K562 (cell line): ENCODE data around the gene ANKZF1. TPM values are rescaled to one million over a fixed set of nuclear protein-coding genes. Genes with fewer than 3 reads are reported as not detected.

Experiments used
- ATAC-seq: fragments of 200-7000 bp; cut with Tn5 transposase; 3 replicates; pipeline ENCODE4 v1.9.1; 2020; ENCODE audit warnings: moderate library complexity
- BruUV-seq: library from RNA; stranded (reverse); fragments of 400-500 nt; replicated peaks from 2 replicates; lab custom pipeline; 2021; lab: Mats Ljungman, UMichigan
- CTCF ChIA-PET: fragments of 300-600 bp; formaldehyde crosslinking; extraction: SDS; loops from one replicate; lab custom pipeline; 2021; ENCODE audit warnings: low intra/inter-chr PET ratio; lab: Yijun Ruan, JAX
- POLR2A ChIA-PET: fragments of 300-600, 350-650 bp; sonication (Branson Sonifier 250); formaldehyde crosslinking; extraction: SDS; loops from one replicate; lab custom pipeline; 2021; ENCODE audit warnings: antibody characterized with exemption, inconsistent platforms; lab: Yijun Ruan, JAX
- DNase-seq, 4 experiments: peaks; one replicate each; pipeline versions ENCODE4 v3.0.0 to v3.0.0-alpha.2; 2011 to 2018; ENCODE audit warnings: low spot score in 3 of 4, mixed read lengths in 3 of 4; ENCODE audit errors: extremely low read depth in 1 of 4
- FAIRE-seq: peaks from 2 replicates; lab custom pipeline; 2011; peaks lifted over from hg19 to GRCh38; lab: Jason Lieb, UNC
- H2AFZ ChIP-seq: 2 replicates; pipeline ENCODE4 v1.6.0; 2011; ENCODE audit warnings: low read depth, low read length, control low read depth, inconsistent platforms
- H3K27ac ChIP-seq: fragments of 200-600 bp; 3 replicates; pipeline ENCODE4 v1.8.0; 2011; ENCODE audit warnings: low read depth, mild to moderate bottlenecking, control low read depth, inconsistent platforms, low read length, moderate library complexity, mixed read lengths; ENCODE audit errors: extremely low read depth
- H3K27me3 ChIP-seq, 2 experiments: fragments of 300-600 bp in 1 of 2; 2 replicates in 1 of 2; 3 replicates in 1 of 2; pipeline versions ENCODE4 v1.6.0 to v1.8.0; 2011; ENCODE audit warnings: inconsistent platforms in 2 of 2, low read length in 2 of 2, mild to moderate bottlenecking in 1 of 2, mixed read lengths in 1 of 2, moderate library complexity in 1 of 2; ENCODE audit not compliant: control insufficient read depth in 2 of 2, insufficient read depth in 2 of 2
- H3K36me3 ChIP-seq: fragments of 300-600 bp; 3 replicates; pipeline ENCODE4 v1.8.0; 2011; ENCODE audit warnings: mild to moderate bottlenecking, low read length, inconsistent platforms; ENCODE audit not compliant: control insufficient read depth, insufficient read depth
- H3K4me1 ChIP-seq, 2 experiments: fragments of 200-600 bp in 1 of 2; replicated peaks in 1 of 2; 2 replicates in 1 of 2; 3 replicates in 1 of 2; pipeline versions ENCODE4 v1.5.1 to v1.8.0; 2011; ENCODE audit warnings: inconsistent platforms in 2 of 2, low read length in 2 of 2, mild to moderate bottlenecking in 1 of 2, mixed read lengths in 1 of 2, moderate library complexity in 1 of 2; ENCODE audit not compliant: control insufficient read depth in 2 of 2, insufficient read depth in 2 of 2
- H3K4me2 ChIP-seq: 2 replicates; pipeline ENCODE4 v1.6.1; 2011; ENCODE audit warnings: low read length, control low read depth, inconsistent platforms, mixed read lengths; ENCODE audit not compliant: insufficient read depth
- H3K4me3 ChIP-seq: fragments of 200-600 bp; sonication (generic), shearing (Covaris generic); 2 replicates; pipeline ENCODE4 v1.5.1; 2016; ENCODE audit warnings: control low read depth, inconsistent platforms
- H3K79me2 ChIP-seq: fragments of 200-600 bp; 3 replicates; pipeline ENCODE4 v1.8.0; 2011; ENCODE audit warnings: low read length, inconsistent platforms; ENCODE audit not compliant: control insufficient read depth, insufficient read depth
- H3K9ac ChIP-seq, 2 experiments: 2 replicates each; pipeline versions ENCODE4 v1.6.0 to v1.6.1; 2011; ENCODE audit warnings: low read depth in 2 of 2, low read length in 2 of 2, control low read depth in 1 of 2, inconsistent platforms in 1 of 2, mild to moderate bottlenecking in 1 of 2, mixed read lengths in 1 of 2; ENCODE audit not compliant: insufficient read depth in 1 of 2
- H3K9me1 ChIP-seq: one replicate; pipeline ENCODE4 v1.6.0; 2011; ENCODE audit warnings: inconsistent platforms, mild to moderate bottlenecking, low read length, moderate library complexity; ENCODE audit not compliant: control insufficient read depth, insufficient read depth
- H3K9me3 ChIP-seq: replicated peaks from 2 replicates; pipeline ENCODE4 v1.5.1; 2011; ENCODE audit warnings: low read depth, low read length, inconsistent platforms; ENCODE audit not compliant: control insufficient read depth, insufficient read depth
- H4K20me1 ChIP-seq: replicated peaks from 2 replicates; pipeline ENCODE4 v1.6.1; 2011; ENCODE audit warnings: low read length, inconsistent platforms, mixed read lengths; ENCODE audit not compliant: control insufficient read depth, insufficient read depth
- E2F1 ChIP-seq: sonication (generic); formaldehyde crosslinking; IDR thresholded peaks from 2 replicates; pipeline ENCODE4 v1.8.1; 2023; ENCODE audit warnings: mild to moderate bottlenecking, missing genetic modification reagents, moderate library complexity
- FOXK2 ChIP-seq, 2 experiments: fragments of 450-650 bp; IDR thresholded peaks in 1 of 2; conservative IDR thresholded peaks in 1 of 2; 2 replicates each; pipeline ENCODE4 v1.6.1; 2016; ENCODE audit warnings: low read depth in 2 of 2, mild to moderate bottlenecking in 1 of 2
- PYGO2 ChIP-seq: fragments of 450-650 bp; IDR thresholded peaks from 2 replicates; pipeline ENCODE4 v1.6.1; 2016; ENCODE audit warnings: mild to moderate bottlenecking, missing genetic modification characterization, moderate library complexity, missing compliant biosample characterization
- SNIP1 ChIP-seq: fragments of 450-650 bp; IDR thresholded peaks from 2 replicates; pipeline ENCODE4 v1.7.1; 2017; ENCODE audit warnings: low read depth, mild to moderate bottlenecking
- ZBTB12 ChIP-seq: fragments of 250-450 bp; sonication (Bioruptor Pico); IDR thresholded peaks from 2 replicates; pipeline ENCODE4 v1.4.0; 2020
- ZNF212 ChIP-seq: fragments of 450-650 bp; formaldehyde crosslinking; IDR thresholded peaks from 2 replicates; pipeline ENCODE4 v1.4.0; 2020; ENCODE audit warnings: mild to moderate bottlenecking
- WGBS: fragments of 100-300 bp; shearing (Covaris generic); methylation state at CpG from one replicate; pipeline ENCODE4 v1.1.6; 2016; ENCODE audit warnings: low coverage, mixed read lengths; ENCODE audit not compliant: insufficient coverage; ENCODE audit errors: missing lambda C conversion rate; 5-methylcytosine and 5-hydroxymethylcytosine counted together
- in situ Hi-C: fragments of 300-500 bp; cut with MboI; formaldehyde crosslinking; loops from 4 replicates; pipeline ENCODE4 v1.15.0; 2018; ENCODE audit warnings: inconsistent platforms, mixed read lengths
- intact Hi-C: fragments of 100-400 bp; cut with micrococcal nuclease; formaldehyde crosslinking; loops from 2 replicates; pipeline ENCODE4 v1.14.2; 2022
- polyA plus RNA-seq, 8 experiments: library from polyadenylated mRNA; depleted of rRNA in 4 of 8; stranded (reverse) in 5 of 8; unstranded in 3 of 8; fragments of >200 nt; fragmentation: Nextera tagmentation in 2 of 8; fragmentation: Illumina TruSeq in 1 of 8; extraction: Ambion mirVana in 2 of 8; extraction: Trizol in 1 of 8; gene quantifications; 2 replicates each; pipeline versions ENCODE4 v1.2.1 to v1.2.3, GENCODE V29; 2011 to 2014; ENCODE audit warnings: inconsistent platforms in 1 of 8, missing spikeins in 1 of 8
- total RNA-seq, 7 experiments: library from RNA; depleted of rRNA in 6 of 7; stranded (reverse); fragments of >200 nt in 6 of 7; fragmentation: Illumina TruSeq in 2 of 7; extraction: Trizol in 2 of 7; gene quantifications; 2 replicates each; pipeline versions ENCODE4 v1.2.1 to v1.2.3, GENCODE V29; 2011 to 2021; ENCODE audit warnings: low replicate concordance in 1 of 7

ANKZF1 gene
- total and polyA plus RNA-seq, 9 of the 15 experiments (the other 6 are each of a cell fraction or from before 2014, with no cell fraction given) = 3.1 to 60.6 (median 31.0) TPM

- no TSS peak for BruUV-seq
- TF ChIP-seq FOXK2 (conservative IDR thresholded peaks at IDR 0.05 in 1 of 2, IDR thresholded peaks at IDR 0.05 in 1 of 2; ENCODE audit: low read depth in 2 of 2) (no peak), PYGO2 (tag) (no peak), E2F1 (no peak), ZBTB12 (no peak), ZNF212 (CRISPR knock-in tag) (no peak), SNIP1 (no peak)
- DNase-seq (no peak), FAIRE-seq (no peak), ATAC-seq (no peak)
- H3K9ac ChIP-seq = no peak overlapping the region
- CTCF ChIA-PET = no interaction called here
- H3K4me1 ChIP-seq = peaks cover 4 to 9% of the 10 kb centered on the region in 2 experiments; a peak in 3 of 5 replicates
- no peaks in the 10 kb centered on the region for H3K36me3 ChIP-seq
- intact Hi-C loops = no loop called here
- H3K9me3 ChIP-seq = no peaks in the 10 kb centered on the region
- no peak overlapping the region for H3K4me2 ChIP-seq
- H3K27ac ChIP-seq = no peak overlapping the region
- no peaks in the 10 kb centered on the region for H3K27me3 ChIP-seq
- no peak overlapping the region for H2AFZ ChIP-seq
- 91% methylated on average over 1 of the region's 2 CpGs for WGBS
- in situ Hi-C loops = no loop called here
- no peaks in the 10 kb centered on the region for H3K79me2 ChIP-seq
- no peaks in the 10 kb centered on the region for H4K20me1 ChIP-seq
- H3K4me3 ChIP-seq = no peak overlapping the region
- POLR2A ChIA-PET = no interaction called here
- no peaks in the 10 kb centered on the region for H3K9me1 ChIP-seq
These were observed 38.7 kb downstream of the ANKZF1 start for GRCh38 chr2:219268294-219268693.
